ENCODE measurements around the gene OSGEP. TPM values are rescaled to one million over a fixed set of nuclear protein-coding genes. Genes with fewer than 3 reads are reported as not detected.

OSGEP gene
- total and polyA plus RNA-seq, 2 of the 13 experiments (the other 11 are each of a cell fraction or from before 2014, with no cell fraction given) = 39.7 to 41.1 TPM

GRCh38 chr14:20501346-20501745, 46.7 kb upstream of the OSGEP start:
- H3K27ac ChIP-seq (ENCODE audit: extremely low read length, insufficient read depth, low read length) = no peak overlapping the region
- FAIRE-seq = no peak
- no peaks in the 10 kb centered on the region for H3K36me3 ChIP-seq (replicated peaks in 1 of 2; ENCODE audit: control insufficient read depth in 1 of 2, insufficient read depth in 2 of 2, low read length in 2 of 2)
- H3K9ac ChIP-seq (ENCODE audit: insufficient read depth, low read depth, low read length) = no peak overlapping the region
- no peak overlapping the region for H2AFZ ChIP-seq (ENCODE audit: low read length)
- in situ Hi-C loops (cut with HindIII; ENCODE audit: extremely low pct_ligation_motif_present, low pct_unique_long_range_greater_than_20kb) (no loop called here), intact Hi-C loops (cut with micrococcal nuclease; ENCODE audit: unreplicated experiment) (no loop called here)
- TF ChIP-seq KDM6A (CRISPR knock-in tag; IDR thresholded peaks at IDR 0.05; ENCODE audit: low read depth) = no peak
- no peak for TF ChIP-seq ZXDC (CRISPR knock-in tag; IDR thresholded peaks at IDR 0.05)
- no peak for TF ChIP-seq BCL3 (CRISPR knock-in tag; IDR thresholded peaks at IDR 0.05)
- TF ChIP-seq AHR (CRISPR knock-in tag; IDR thresholded peaks at IDR 0.05) = no peak
- no peak for TF ChIP-seq DMTF1 (CRISPR knock-in tag; IDR thresholded peaks at IDR 0.05)
- no peak for TF ChIP-seq ASH2L (IDR thresholded peaks at IDR 0.05; ENCODE audit: insufficient read length, low read depth, low read length)
- TF ChIP-seq MAFK (conservative IDR thresholded peaks at IDR 0.05 in 1 of 2, IDR thresholded peaks at IDR 0.05 in 1 of 2; ENCODE audit: low read length in 2 of 2) = peak; percentile 32 to 35; a peak in 2 of 4 replicates
- peak; percentile 13; the same call in 1 of the 2 replicates for TF ChIP-seq MAFF (IDR thresholded peaks at IDR 0.05; ENCODE audit: low read depth, low read length)
- no peak for TF ChIP-seq CENPT (CRISPR knock-in tag; IDR thresholded peaks at IDR 0.05; ENCODE audit: low read depth)
- TF ChIP-seq ZNF768 (CRISPR knock-in tag; IDR thresholded peaks at IDR 0.05) = no peak
- TF ChIP-seq NFE2L2 (IDR thresholded peaks at IDR 0.05; ENCODE audit: low read length) = peak; percentile 78; the same call in 1 of the 2 replicates
- no peak for TF ChIP-seq CCDC6 (CRISPR knock-in tag; IDR thresholded peaks at IDR 0.05)
- no peak for TF ChIP-seq FOXP4 (CRISPR knock-in tag; IDR thresholded peaks at IDR 0.05)
- CTCF ChIA-PET (ENCODE audit: low intra/inter-chr PET ratio, low total read pairs) = no interaction called here
- H3K4me3 ChIP-seq (replicated peaks in 1 of 3; ENCODE audit: insufficient read depth in 1 of 3, low read depth in 2 of 3, low read length in 3 of 3) = no peak overlapping the region
- 88% methylated on average over 2 of the region's 2 CpGs for WGBS (ENCODE audit: low lambda C conversion rate)
- no peaks in the 10 kb centered on the region for H3K9me3 ChIP-seq (ENCODE audit: low read length)
- H4K20me1 ChIP-seq (ENCODE audit: insufficient read depth, low read length) = no peaks in the 10 kb centered on the region
- POLR2A ChIA-PET = no interaction called here
- BruUV-seq (replicated peaks) = no TSS peak
- no peak for DNase-seq (ENCODE audit: low spot score)
- no peaks in the 10 kb centered on the region for H3K27me3 ChIP-seq (ENCODE audit: control insufficient read depth in 1 of 2, insufficient read depth in 2 of 2, low read length in 2 of 2)
- no peak for ATAC-seq
- H3K4me2 ChIP-seq (ENCODE audit: low read depth, low read length) = no peak overlapping the region
- no peaks in the 10 kb centered on the region for H3K4me1 ChIP-seq (ENCODE audit: insufficient read depth, low read length)
- H3K79me2 ChIP-seq (ENCODE audit: insufficient read depth, low read length) = no peaks in the 10 kb centered on the region
